Left ventricle myocardium inferior (tissue), 1 donor: ENCODE results near the gene MRPL27. TPM values are rescaled to one million over a fixed set of nuclear protein-coding genes. Genes with fewer than 3 reads are reported as not detected.

Experiments used
- DNase-seq: peaks from one replicate; pipeline ENCODE4 v3.0.0-alpha.2; 2020
- H3K27ac ChIP-seq: fragments of 200-600 bp; replicated peaks from 2 replicates; pipeline ENCODE4 v1.8.0; 2021
- H3K27me3 ChIP-seq: fragments of 200-600 bp; 2 replicates; pipeline ENCODE4 v1.8.0; 2021; ENCODE audit warnings: low read depth
- H3K36me3 ChIP-seq: fragments of 200-600 bp; 2 replicates; pipeline ENCODE4 v1.8.0; 2021
- H3K4me1 ChIP-seq: fragments of 200-600 bp; 2 replicates; pipeline ENCODE4 v1.8.0; 2021
- H3K4me3 ChIP-seq: fragments of 200-600 bp; 2 replicates; pipeline ENCODE4 v1.8.0; 2021; ENCODE audit warnings: mild to moderate bottlenecking, moderate library complexity
- H3K9me3 ChIP-seq: fragments of 200-600 bp; replicated peaks from 2 replicates; pipeline ENCODE4 v1.8.0; 2021
- intact Hi-C: fragments of 100-400 bp; cut with micrococcal nuclease; formaldehyde crosslinking; loops from one replicate; pipeline ENCODE4 v1.11.0; 2022
- total RNA-seq: library from RNA; stranded (reverse); fragmentation: NEBNext Ultra II Directional; extraction: Animal tissue kit (Norgen Biotek cat#: 25700); gene quantifications from one replicate; pipeline ENCODE4 v1.2.1, GENCODE V29; 2021
- TF ChIP-seq, protein P1 (sequence below): fragments of 200-600 bp; IDR thresholded peaks from 2 replicates; pipeline ENCODE4 v1.8.0; 2021; ENCODE audit warnings: antibody characterized with exemption, mild to moderate bottlenecking, borderline replicate concordance
- donor health status: DM: no; HTN: yes; CAD: no; lungs with severe emphysema.

MRPL27 gene
- total RNA-seq, 1 donor from 2014 or later = 85.0 TPM

DNA sequence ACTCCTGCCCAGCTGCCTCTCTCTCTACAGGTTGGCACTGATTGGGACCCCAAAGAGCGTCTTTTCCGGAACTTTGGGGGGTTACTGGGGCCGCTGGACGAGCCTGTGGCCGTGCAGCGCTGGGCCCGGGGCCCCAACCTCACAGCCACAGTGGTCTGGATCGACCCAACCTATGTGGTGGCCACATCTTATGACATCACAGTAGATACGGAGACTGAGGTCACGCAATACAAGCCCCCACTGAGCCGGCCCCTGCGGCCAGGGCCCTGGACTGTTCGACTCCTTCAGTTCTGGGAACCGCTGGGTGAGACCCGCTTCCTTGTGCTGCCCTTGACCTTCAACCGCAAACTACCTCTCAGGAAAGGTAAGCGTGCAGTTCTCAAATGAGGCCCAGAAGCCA is 14.8 kb downstream of the MRPL27 start:
- Histone ChIP-seq H3K4me1 (peaks cover 18% of the 10 kb centered on the region), H3K4me3 (no peak overlapping the region), H3K9me3 (no peaks in the 10 kb centered on the region), H3K27ac (no peak overlapping the region), H3K36me3 (peaks cover 63% of the 10 kb centered on the region), H3K27me3 (no peaks in the 10 kb centered on the region)
- TF ChIP-seq, protein P1, sequence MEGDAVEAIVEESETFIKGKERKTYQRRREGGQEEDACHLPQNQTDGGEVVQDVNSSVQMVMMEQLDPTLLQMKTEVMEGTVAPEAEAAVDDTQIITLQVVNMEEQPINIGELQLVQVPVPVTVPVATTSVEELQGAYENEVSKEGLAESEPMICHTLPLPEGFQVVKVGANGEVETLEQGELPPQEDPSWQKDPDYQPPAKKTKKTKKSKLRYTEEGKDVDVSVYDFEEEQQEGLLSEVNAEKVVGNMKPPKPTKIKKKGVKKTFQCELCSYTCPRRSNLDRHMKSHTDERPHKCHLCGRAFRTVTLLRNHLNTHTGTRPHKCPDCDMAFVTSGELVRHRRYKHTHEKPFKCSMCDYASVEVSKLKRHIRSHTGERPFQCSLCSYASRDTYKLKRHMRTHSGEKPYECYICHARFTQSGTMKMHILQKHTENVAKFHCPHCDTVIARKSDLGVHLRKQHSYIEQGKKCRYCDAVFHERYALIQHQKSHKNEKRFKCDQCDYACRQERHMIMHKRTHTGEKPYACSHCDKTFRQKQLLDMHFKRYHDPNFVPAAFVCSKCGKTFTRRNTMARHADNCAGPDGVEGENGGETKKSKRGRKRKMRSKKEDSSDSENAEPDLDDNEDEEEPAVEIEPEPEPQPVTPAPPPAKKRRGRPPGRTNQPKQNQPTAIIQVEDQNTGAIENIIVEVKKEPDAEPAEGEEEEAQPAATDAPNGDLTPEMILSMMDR = no peak
- intact Hi-C loops = no loop called here
- DNase-seq = no peak

DNA sequence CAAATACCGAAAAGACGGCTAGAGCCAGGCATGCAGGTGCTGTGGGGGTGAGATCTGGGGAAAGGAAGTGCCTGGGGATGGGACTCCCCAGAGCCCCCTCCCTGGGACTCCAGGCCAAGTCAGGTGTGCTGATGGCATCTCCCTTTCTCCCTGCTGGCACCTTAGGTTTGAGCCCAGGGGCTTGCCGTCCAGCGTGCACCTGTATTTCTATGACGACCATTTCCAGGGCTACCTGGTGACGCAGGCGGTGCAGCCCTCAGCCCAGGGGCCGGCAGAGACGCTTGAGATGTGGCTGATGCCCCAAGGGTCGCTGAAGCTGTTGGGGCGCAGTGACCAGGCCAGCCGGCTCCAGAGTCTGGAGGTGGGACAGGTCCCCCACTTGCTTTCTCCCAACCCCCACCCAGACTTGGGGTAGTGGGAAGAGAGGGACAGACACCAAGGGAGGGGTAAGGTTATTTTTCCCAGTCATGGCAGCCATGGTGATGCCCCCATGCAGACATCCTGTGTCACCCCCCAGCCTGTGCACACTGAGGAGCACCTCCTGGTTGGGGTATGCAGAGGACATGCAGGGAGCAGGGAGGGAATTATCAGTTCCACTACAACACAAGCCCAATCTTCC is 16.0 kb downstream of the MRPL27 start:
- Histone ChIP-seq H3K36me3 (peaks cover 63% of the 10 kb centered on the region), H3K27ac (no peak overlapping the region), H3K9me3 (no peaks in the 10 kb centered on the region), H3K4me3 (no peak overlapping the region), H3K4me1 (peaks cover 18% of the 10 kb centered on the region), H3K27me3 (no peaks in the 10 kb centered on the region)
- intact Hi-C loops = no loop called here
- no peak for DNase-seq
- TF ChIP-seq, protein P1 = no peak

DNA sequence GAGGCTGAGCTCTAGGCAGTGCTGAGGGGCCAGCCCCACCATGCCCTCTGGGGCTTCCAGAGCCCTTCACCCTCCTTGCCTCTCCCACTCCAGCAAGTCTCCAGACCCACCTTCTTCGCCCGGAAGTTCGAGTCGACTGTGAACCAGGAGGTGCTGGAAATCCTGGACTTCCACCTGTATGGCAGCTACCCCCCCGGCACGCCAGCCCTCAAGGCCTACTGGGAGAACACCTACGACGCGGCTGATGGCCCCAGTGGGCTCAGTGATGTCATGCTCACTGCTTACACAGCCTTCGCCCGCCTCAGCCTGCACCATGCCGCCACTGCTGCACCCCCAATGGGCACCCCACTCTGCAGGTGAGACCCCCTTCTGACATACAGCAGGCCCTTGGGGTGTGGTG is 16.6 kb downstream of the MRPL27 start:
- Histone ChIP-seq H3K27me3 (no peaks in the 10 kb centered on the region), H3K4me3 (no peak overlapping the region), H3K4me1 (peaks cover 21% of the 10 kb centered on the region), H3K27ac (no peak overlapping the region), H3K36me3 (peaks cover 63% of the 10 kb centered on the region), H3K9me3 (no peaks in the 10 kb centered on the region)
- intact Hi-C loops = no loop called here
- TF ChIP-seq, protein P1 = no peak
- no peak for DNase-seq

DNA sequence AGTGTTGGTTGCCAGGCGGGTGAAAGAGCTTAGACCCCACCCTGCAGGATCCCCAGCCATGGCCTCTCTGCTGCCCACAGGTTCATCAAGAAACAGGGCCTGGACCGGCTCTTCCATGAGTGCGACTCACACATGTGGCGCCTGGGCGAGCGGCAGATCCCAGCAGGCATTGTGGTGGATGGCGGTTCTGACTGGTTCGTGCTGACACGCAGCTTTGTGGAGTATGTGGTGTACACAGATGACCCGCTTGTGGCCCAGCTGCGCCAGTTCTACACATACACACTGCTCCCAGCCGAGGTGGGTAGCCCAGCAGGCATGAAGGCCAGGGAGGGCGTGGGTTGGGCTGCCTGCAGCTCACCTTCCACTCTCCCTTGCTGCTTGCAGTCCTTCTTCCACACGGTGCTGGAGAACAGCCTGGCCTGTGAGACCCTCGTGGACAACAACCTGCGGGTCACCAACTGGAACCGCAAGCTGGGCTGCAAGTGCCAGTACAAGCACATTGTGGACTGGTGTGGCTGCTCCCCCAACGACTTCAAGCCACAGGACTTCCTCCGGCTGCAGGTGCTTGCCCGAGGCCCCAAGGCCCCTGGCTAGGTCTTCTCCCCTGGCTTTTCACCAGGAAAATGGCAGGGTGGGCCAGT is 17.2 kb downstream of the MRPL27 start:
- Histone ChIP-seq H3K36me3 (peaks cover 63% of the 10 kb centered on the region), H3K9me3 (no peaks in the 10 kb centered on the region), H3K4me1 (peaks cover 23% of the 10 kb centered on the region), H3K27ac (no peak overlapping the region), H3K27me3 (no peaks in the 10 kb centered on the region), H3K4me3 (no peak overlapping the region)
- intact Hi-C loops = no loop called here
- TF ChIP-seq, protein P1 = no peak
- DNase-seq = no peak

DNA sequence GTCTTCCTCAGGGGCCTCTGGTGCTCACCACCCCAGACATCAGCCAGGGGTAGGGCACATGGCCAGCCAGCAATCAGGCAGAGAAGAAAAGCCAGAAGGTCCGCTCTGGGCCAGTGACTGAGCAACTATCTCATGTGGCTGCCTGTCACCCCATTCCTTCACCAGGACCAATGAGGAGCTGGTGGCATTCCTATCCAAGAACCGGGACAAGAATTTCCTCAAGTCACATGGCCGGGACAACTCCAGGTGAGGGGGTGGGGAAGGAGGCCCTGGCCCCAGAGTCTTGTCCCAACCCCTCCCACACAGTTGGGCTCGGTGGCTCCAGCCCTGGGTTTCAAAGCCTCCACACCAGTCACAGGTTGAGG is 17.7 kb downstream of the MRPL27 start:
- TF ChIP-seq, protein P1 = no peak
- DNase-seq = no peak
- Histone ChIP-seq H3K4me1 (peaks cover 23% of the 10 kb centered on the region), H3K27me3 (no peaks in the 10 kb centered on the region), H3K36me3 (peaks cover 63% of the 10 kb centered on the region), H3K27ac (no peak overlapping the region), H3K4me3 (no peak overlapping the region), H3K9me3 (no peaks in the 10 kb centered on the region)
- intact Hi-C loops = no loop called here
